ENCODE data around the gene SASH3.

DNA sequence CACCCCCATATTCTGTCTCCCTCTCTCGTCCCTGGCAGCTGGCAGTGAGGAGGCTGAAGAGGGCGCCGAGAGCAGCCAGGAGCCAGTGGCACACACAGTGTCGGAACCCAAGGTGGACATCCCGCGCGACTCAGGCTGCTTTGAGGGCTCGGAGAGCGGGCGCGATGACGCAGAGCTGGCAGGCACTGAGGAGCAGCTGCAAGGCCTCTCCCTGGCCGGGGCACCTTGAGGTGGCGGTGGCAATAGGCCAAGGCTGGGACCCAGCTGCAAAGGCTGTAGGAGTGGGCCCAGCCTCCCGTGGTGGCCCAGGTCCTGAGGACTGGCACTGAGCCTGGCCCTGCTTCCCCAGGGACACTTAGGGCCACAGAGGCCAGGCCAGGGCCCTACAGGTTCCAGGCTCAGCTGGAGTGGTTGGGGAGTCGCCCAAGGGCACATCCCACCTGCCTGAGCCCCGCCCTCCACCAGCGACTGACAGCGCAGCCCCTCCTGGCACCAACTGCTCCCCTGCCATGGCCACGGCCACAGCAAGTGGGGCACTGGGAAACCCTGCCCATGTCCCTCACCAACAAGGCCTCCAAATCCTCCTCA, 13.9 kb downstream of the SASH3 start:
- TF ChIP-seq POLR2AphosphoS5 (IDR thresholded peaks at IDR 0.05; ENCODE audit: low read depth, low read length) = no peak; the same call in 1 of the 2 replicates
- TF ChIP-seq POLR2A (IDR thresholded peaks at IDR 0.05; ENCODE audit: low read depth, low read length) = no peak
- TF ChIP-seq SPI1 (IDR thresholded peaks at IDR 0.05; ENCODE audit: low read depth, low read length) = no peak
- no peak for TF ChIP-seq TAF1 (IDR thresholded peaks at IDR 0.05; ENCODE audit: low read depth, low read length)
